Pancreas (tissue), 10 donors: ENCODE measurements around the gene RXRA. TPM values are rescaled to one million over a fixed set of nuclear protein-coding genes. Genes with fewer than 3 reads are reported as not detected.

ENCODE experiments used
- ATAC-seq, 4 donors: fragments of 200-7000 bp; cut with Tn5 transposase; one replicate each; pipeline versions ENCODE4 v1.8.0 to v1.9.1; 2020; ENCODE audit warnings: mild to moderate bottlenecking in 4 of 4, moderate library complexity in 4 of 4
- DNase-seq, 6 donors: peaks; one replicate each; pipeline ENCODE4 v3.0.0-alpha.2; 2020
- FAIRE-seq: peaks from 2 replicates; lab custom pipeline; 2012; peaks lifted over from hg19 to GRCh38; lab: Jason Lieb, UNC
- H3K27ac ChIP-seq, 4 donors: fragments of 200-600 bp; sonication (generic); 1 replicate in 3 of 4; 2 replicates in 1 of 4; pipeline versions ENCODE4 v1.5.0 to v1.8.0; 2020
- H3K27me3 ChIP-seq, 4 donors: fragments of 200-600 bp; one replicate each; pipeline ENCODE4 v1.8.0; 2021
- H3K36me3 ChIP-seq, 3 donors: fragments of 200-600 bp; sonication (generic) in 1 of 3; one replicate each; pipeline versions ENCODE4 v1.5.0 to v1.8.0; 2020 to 2021
- H3K4me1 ChIP-seq, 3 donors: fragments of 200-600 bp; one replicate each; pipeline ENCODE4 v1.8.0; 2021
- H3K4me3 ChIP-seq, 4 donors: fragments of 200-600 bp; sonication (generic) in 2 of 4; one replicate each; pipeline versions ENCODE4 v1.5.0 to v1.8.0; 2020 to 2021
- H3K9me3 ChIP-seq, 4 donors: fragments of 200-600 bp; one replicate each; pipeline ENCODE4 v1.8.0; 2021
- CTCF ChIP-seq, 4 donors: fragments of 200-600 bp; sonication (generic) in 3 of 4; IDR thresholded peaks; one replicate each; pipeline versions ENCODE4 v1.5.0 to v1.8.0; 2021; ENCODE audit warnings: antibody characterized with exemption in 4 of 4
- whole genome bisulfite sequencing, 2 donors: extraction: QIAGEN DNeasy Blood & Tissue Kit; methylation state at CpG; one replicate each; pipeline ENCODE4 v1.1.7; 2013; 5-methylcytosine and 5-hydroxymethylcytosine counted together
- intact Hi-C, 3 donors: fragments of 100-400 bp; cut with DNase I; formaldehyde crosslinking; loops; one replicate each; pipeline versions ENCODE4 v1.11.1 to v1.14.2; 2022
- polyA plus RNA-seq, 2 donors: library from polyadenylated mRNA; stranded (reverse); fragments of 200-250 nt; gene quantifications; one replicate each; pipeline ENCODE4 v1.2.3, GENCODE V29; 2013
- total RNA-seq, 6 donors: library from RNA; stranded (reverse); fragmentation: NEBNext Ultra II Directional in 4 of 6; extraction: Animal tissue kit (Norgen Biotek cat#: 25700) in 4 of 6; gene quantifications; one replicate each; pipeline versions ENCODE4 v1.2.1 to v1.2.4, GENCODE V29; 2021 to 2023
- donor health status: healthy with polysubstance abuse.
- donor health status: DM: no; HTN: no; CAD: no; lungs with moderate emphysema.
- donor health status: DM: no; HTN: no; CAD: no.
- donor health status: control.
- donor health status: control.
- donor health status: Bipolar disorder and iron deficiency.
- donor health status: DM: yes; HTN: yes; CAD: no.
- donor health status: DM: no; HTN: no; CAD: no.
- donor health status: DM: no; HTN: no; CAD: no.
- donor health status: DM: yes; HTN: yes; CAD: no.

Gene RXRA
- total and polyA plus RNA-seq, 8 donors, result 20.2 to 35.1 (median 22.9) TPM

DNA sequence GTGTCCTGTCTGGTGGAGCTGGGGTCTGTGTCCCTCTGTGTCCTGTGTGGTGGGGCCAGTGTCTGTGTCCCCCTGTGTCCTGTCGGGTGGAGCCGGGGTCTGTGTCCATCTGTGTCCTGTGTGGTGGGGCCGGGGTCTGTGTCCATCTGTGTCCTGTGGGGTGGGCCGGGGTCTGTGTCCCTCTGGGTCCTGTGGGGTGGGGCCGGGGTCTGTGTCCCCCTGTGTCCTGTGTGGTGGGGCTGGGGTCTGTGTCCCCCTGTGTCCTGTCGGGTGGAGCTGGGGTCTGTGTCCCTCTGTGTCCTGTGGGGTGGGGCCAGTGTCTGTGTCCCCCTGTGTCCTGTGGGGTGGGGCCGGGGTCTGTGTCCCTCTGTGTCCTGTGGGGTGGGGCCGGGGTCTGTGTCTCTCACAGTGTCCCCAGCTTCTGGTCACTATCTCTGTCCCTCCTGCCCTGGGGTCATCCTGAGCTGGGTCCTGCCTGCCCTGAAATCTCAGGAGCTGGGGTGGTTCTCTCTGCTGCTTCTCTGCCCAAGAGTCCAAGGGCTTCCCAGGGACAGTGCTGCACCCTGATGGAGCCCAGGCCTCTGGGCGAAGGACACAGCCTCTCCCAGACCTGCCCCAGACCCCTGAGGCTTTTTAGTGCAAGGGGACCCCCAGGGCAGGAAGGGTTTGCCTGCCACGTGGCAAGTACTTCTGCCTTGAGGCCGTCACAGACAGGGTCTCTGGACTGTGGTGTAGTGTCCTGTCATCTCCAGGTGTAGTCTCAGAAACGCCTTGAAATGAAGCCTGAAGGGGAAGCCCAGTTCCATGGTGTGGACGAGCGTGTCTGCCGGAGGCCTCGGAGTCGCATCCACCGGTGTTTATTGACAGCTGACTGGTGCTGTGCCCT, 131.3 kb downstream of the RXRA start:
- no peaks in the 10 kb centered on the region for H3K27me3 ChIP-seq
- H3K9me3 ChIP-seq, result no peaks in the 10 kb centered on the region
- TF ChIP-seq CTCF (IDR thresholded peaks at IDR 0.05), result no peak
- peak in 1 of 6 donors; percentile 43 for DNase-seq
- 66 to 84% methylated on average over 17 to 18 of the region's 18 CpGs for WGBS, 2 donors
- FAIRE-seq, result no peak
- ATAC-seq, result no peak
- H3K4me3 ChIP-seq, result no peak overlapping the region
- H3K36me3 ChIP-seq, result no peaks in the 10 kb centered on the region
- H3K27ac ChIP-seq, result no peak overlapping the region
- intact Hi-C loops, result loop anchor here in 1 of 3 donors (10.0 kb wide), 1 partner anchor 287 kb away; no protein-coding TSS in a partner anchor
- no peaks in the 10 kb centered on the region for H3K4me1 ChIP-seq

DNA sequence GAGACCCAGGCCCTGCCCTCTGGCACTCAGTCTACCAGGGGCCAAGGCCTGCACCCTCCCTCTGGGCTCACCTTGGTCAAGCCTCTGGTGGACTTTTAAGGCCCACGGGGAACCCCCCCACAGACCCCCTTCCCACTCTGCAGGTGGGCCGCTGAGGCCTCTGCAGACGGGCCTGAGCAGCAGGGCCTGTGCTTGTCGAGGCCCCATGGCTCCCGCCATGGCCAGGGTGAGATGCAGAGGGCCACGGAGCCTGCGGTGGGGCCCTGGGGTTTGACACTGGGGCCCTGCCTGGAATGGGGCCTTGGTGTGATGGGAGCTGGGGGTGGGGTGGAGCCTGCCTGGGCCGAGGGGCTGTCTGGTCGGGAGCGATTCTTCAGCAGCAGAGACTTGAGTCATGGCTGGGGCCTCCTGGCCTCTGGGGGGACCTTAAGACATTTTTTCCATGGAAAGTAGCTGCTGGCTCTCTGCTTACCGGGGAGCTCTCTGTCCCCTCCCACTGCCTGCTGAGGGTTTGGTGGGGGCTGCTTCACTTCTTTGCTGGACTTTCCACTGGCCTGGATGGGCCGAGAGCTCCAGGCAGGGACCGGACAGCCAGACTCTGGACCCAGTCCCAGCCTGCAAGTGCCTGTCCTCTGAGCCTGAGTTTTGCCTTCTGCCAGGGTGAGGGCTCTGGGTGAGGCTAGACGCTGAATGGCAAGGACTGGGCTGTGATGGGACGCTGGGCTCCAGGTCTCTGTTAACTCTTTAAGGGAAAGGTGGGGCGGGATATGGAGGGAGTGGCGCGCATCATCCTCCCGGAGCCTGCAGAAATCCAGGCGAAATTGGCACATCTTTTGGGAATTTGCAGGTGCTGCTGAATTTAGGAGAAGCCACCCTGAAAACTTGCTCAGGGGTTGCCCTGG, 132.2 kb downstream of the RXRA start:
- intact Hi-C loops, result loop anchor here in 1 of 3 donors (10.0 kb wide), 1 partner anchor 286 kb away; no protein-coding TSS in a partner anchor
- no peaks in the 10 kb centered on the region for H3K4me1 ChIP-seq
- peak in 2 of 4 donors; percentile 7 to 8 for ATAC-seq
- no peak overlapping the region for H3K27ac ChIP-seq
- H3K4me3 ChIP-seq, result no peak overlapping the region
- H3K27me3 ChIP-seq, result no peaks in the 10 kb centered on the region
- no peak for TF ChIP-seq CTCF (IDR thresholded peaks at IDR 0.05)
- H3K36me3 ChIP-seq, result no peaks in the 10 kb centered on the region
- no peaks in the 10 kb centered on the region for H3K9me3 ChIP-seq
- no peak for FAIRE-seq
- DNase-seq, result peak in 1 of 6 donors; percentile 60
- WGBS, 2 donors, result 66 to 80% methylated on average over 20 of the region's 20 CpGs

- H3K36me3 ChIP-seq, result no peaks in the 10 kb centered on the region
- no peak overlapping the region for H3K4me3 ChIP-seq
- no peaks in the 10 kb centered on the region for H3K4me1 ChIP-seq
- TF ChIP-seq CTCF (IDR thresholded peaks at IDR 0.05), result no peak
- ATAC-seq (peak in 1 of 4 donors; percentile 42), DNase-seq (peak in 1 of 6 donors; percentile 44), FAIRE-seq (no peak)
- no peaks in the 10 kb centered on the region for H3K9me3 ChIP-seq
- WGBS, 2 donors, result 77 to 89% methylated on average over 9 of the region's 9 CpGs
- intact Hi-C loops, result loop anchor here in 1 of 3 donors (10.0 kb wide), 1 partner anchor 286 kb away; no protein-coding TSS in a partner anchor
- H3K27me3 ChIP-seq, result no peaks in the 10 kb centered on the region
- no peak overlapping the region for H3K27ac ChIP-seq
Measured at GRCh38 chr9:134459164-134459563, 132.9 kb downstream of the RXRA start.

DNA sequence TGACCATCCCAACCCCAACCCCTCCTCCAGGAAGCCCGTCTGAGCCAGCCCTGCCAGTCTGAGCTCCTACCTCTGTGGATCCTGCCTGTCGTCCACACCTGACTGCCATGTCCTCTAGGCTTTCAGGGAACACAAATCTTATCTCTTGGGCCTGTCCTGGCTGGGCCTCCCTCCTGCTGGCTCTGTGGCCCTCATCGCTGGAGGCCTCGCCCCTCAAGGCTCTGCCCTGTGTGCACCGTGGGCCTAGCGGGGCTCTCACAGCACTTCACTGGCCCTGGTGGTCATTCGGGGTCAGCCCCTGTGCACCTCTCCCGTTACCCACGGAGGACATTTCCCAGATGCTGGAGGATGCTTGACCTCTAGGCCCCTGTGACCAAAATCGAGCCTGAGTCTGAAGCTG, 133.3 kb downstream of the RXRA start:
- Histone ChIP-seq H3K4me3 (no peak overlapping the region), H3K36me3 (no peaks in the 10 kb centered on the region), H3K27ac (no peak overlapping the region), H3K4me1 (no peaks in the 10 kb centered on the region), H3K9me3 (no peaks in the 10 kb centered on the region), H3K27me3 (no peaks in the 10 kb centered on the region)
- TF ChIP-seq CTCF (IDR thresholded peaks at IDR 0.05), result no peak
- intact Hi-C loops, result loop anchor here in 1 of 3 donors (10.0 kb wide), 1 partner anchor 285 kb away; no protein-coding TSS in a partner anchor
- FAIRE-seq (no peak), DNase-seq (peak in 1 of 6 donors; percentile 38), ATAC-seq (no peak)
- WGBS, 2 donors, result 78 to 91% methylated on average over 10 of the region's 10 CpGs
